ENCODE results near the gene HMCES.

The HMCES gene

DNA sequence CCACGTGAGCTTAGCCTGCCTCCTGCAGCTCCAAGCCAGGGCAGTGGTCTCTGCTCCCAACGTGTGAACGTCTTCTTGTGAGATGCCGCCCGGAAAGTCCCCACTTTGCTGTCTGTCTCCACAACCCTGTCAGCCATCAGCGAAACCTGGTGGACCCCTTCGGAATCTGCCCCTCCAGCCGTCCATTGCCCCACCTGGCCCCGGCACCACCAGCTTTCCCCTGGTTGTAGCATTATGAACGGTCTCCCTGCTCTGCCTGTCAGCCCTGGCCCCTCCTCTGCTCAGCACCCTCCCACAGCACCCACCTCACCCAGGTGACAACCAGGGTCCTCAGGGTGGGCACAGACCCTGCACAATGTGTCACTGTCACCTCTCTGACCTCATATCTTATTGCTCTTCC lies 71.1 kb downstream of the HMCES start:
- DNase-seq: no peak

DNA sequence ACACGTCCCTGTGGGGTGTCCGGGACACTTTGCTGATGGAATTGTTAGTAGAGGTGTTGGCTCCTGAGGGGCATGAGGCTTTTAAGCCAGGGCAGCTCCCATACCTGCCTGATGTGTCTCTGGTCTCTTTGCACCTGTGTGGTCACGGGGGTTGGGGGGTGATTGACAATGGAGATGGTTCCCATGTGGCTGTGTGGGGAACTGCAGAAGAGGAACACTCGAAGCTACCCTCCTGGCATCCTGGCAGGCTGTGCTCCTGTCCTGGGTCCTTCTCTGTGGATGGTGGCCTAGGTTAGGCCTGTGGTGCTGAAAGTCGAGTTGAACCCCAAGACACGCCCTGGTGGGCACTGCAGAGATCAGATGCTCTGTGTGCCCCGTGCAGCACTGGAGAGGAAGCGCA lies 73.4 kb downstream of the HMCES start:
- DNase-seq: no peak

DNA sequence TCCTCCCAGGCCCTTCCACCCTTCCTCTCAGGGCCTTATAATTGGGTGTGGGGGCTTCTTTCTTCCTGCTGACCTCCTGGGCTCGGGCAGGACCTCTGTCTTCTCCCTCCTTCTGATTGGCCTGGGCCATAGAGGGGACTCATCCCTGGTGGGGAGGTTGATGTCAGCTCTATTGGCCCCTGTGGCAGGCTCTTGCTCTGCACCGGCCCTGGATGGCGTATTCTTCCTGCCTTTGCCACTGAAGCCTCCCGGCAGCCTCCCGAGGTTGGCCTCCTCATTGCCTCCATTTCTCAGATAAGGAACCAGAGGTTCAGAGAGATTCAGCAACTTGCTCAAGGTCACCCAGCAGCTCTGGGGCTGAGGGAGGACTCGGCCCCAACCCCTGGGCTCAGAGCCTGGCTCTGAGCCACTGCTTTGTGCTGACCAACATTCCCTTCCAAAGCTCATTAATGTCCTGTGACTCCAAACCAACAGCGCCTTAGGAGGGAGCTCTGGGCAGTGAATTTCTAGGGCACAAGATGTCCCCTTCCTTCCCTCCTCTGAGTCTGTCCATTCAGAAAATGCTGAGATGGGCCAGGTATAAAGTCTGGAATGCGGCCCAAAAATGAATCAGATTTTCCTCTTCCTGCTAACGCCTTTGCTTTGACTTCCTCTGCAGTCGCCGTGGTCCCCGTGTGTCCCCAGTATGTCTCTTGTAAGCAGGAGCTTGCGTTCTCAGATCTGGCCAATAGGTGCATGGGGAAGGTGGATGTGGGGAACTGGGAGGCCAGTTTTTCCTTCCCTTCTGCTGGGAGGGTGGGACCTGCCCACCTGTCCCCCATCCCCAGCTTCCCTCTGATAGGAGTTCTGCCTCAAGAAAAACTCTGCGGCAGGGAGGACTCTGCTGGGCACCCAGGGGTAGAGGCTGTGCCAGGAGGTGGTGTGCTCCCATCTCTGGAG lies 74.2 kb downstream of the HMCES start:
- DNase-seq: no peak

DNA sequence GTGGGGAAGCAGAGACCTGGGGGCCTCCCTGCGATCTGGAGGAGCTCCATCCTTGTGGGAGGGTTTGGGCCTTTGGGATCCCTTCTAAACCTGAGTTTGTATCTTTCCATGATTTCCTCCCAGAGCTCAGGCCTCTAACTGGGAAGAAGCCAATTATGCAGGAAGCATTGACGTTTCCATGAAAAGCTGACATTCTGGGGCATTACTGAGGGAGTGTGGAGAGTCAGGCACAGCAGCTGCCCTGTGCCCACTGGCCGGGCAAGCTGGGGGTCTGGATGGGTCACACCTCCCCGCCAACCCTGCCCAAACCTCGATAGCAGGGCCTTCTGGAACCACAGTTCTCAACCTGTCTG lies 74.9 kb downstream of the HMCES start:
- DNase-seq: no peak
